GM13977 (cell line): ENCODE data around the gene ZNF860.

ENCODE experiments used
- DNase-seq: peaks from one replicate; pipeline ENCODE4 v3.0.0; 2012; ENCODE audit warnings: low spot score
- CTCF ChIP-seq: IDR thresholded peaks from 2 replicates; pipeline ENCODE4 v1.5.1; 2012; ENCODE audit warnings: mild to moderate bottlenecking, control low read depth; ENCODE audit not compliant: insufficient read depth; ENCODE audit errors: extremely low read depth, missing control alignments
- in situ Hi-C: fragments of 300-500 bp; cut with MboI; formaldehyde crosslinking; loops from one replicate; pipeline ENCODE4 v1.12.0; 2022; ENCODE audit warnings: low sequenced_read_pairs, low pct_unique_long_range_greater_than_20kb, mixed read lengths, inconsistent platforms; ENCODE audit not compliant: unreplicated experiment

The ZNF860 gene

DNA sequence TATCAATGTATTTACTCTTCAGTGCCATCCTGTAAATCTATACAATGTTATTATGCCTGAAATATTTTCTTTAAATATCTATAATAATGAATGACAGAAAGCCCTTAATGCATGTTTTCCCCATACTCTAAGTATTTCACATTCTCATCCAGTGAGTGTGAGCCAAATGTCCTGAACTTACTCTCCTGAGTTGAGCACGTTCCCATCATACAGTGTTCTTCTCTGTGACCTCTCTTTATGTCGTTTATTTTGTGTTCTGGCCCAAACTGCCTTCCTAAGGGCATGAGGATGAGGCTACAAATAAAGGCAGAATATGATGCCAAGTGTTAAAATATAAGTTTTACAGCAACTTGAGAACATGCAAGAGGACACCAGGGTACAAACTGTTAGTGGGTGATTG is 3.8 kb upstream of the ZNF860 start:
- in situ Hi-C loops = no loop called here
- TF ChIP-seq CTCF = no peak
- DNase-seq = no peak

GRCh38 chr3:31978553-31978952 is 3.0 kb upstream of the ZNF860 start:
- DNase-seq = no peak
- in situ Hi-C loops = no loop called here
- no peak for TF ChIP-seq CTCF

DNA sequence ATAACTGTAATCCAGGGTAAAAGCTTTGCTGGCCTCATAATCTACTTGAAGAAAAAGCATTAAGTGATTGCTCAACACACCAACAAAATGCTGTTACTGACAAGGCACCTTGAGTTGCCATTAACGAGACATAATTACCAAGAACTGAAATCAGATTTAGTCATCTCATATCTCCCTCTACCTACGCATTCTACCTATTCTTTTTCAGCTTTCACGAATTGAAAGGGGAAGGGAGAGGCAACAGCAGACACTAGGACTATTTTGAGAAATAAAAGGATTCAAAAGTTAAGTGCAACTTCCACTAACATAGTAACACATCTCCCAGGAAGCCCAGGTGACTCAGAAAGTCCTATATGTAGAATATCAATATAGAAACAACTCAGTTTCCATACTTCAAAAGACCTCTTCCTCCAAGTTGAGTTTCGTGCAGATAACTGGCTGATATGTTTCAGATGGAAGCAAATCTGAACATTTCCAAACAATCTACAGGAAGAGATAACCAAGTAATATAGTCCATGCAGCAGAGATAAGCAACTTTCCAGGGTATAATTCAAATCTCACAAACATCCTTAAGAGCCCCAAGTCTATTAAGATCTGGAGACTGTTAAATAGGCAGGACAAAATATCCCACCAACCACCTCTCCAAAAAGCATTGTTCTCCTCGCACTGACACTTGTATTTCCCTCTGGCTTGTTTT is 2.4 kb upstream of the ZNF860 start:
- peak; percentile 59 for DNase-seq
- in situ Hi-C loops = no loop called here
- TF ChIP-seq CTCF = no peak

GRCh38 chr3:31980530-31981205 is 882 bp upstream of the ZNF860 start:
- no peak for TF ChIP-seq CTCF
- in situ Hi-C loops = no loop called here
- DNase-seq = peak; percentile 34

GRCh38 chr3:31984321-31984720 is 2.8 kb downstream of the ZNF860 start:
- in situ Hi-C loops = no loop called here
- DNase-seq = no peak
- TF ChIP-seq CTCF = no peak

GRCh38 chr3:31985831-31986230 is 4.3 kb downstream of the ZNF860 start:
- no peak for TF ChIP-seq CTCF
- in situ Hi-C loops = no loop called here
- no peak for DNase-seq
